SK-N-SH treated with all-trans-retinoic acid at 6 μM for 48 hours (cell line): ENCODE data around the gene SMAGP.

Experiments used
- ATAC-seq: fragments of 200-7000 bp; cut with Tn5 transposase; 3 replicates; pipeline ENCODE4 v1.9.1; 2020; ENCODE audit warnings: mild to moderate bottlenecking, moderate library complexity
- CREB5 ChIP-seq: fragments of 250-450 bp; sonication (Bioruptor Pico); IDR thresholded peaks from 2 replicates; pipeline ENCODE4 v1.5.1; 2020; ENCODE audit warnings: low read depth, mild to moderate bottlenecking, moderate library complexity
- CSDC2 ChIP-seq: fragments of 250-450 bp; sonication (Bioruptor Pico); IDR thresholded peaks from 2 replicates; pipeline ENCODE4 v1.5.0; 2020; ENCODE audit warnings: mild to moderate bottlenecking, moderate library complexity
- CSRNP3 ChIP-seq: fragments of 250-450 bp; sonication (Bioruptor Pico); IDR thresholded peaks from 2 replicates; pipeline ENCODE4 v1.5.1; 2021; ENCODE audit warnings: mild to moderate bottlenecking, moderate library complexity
- ESRRG ChIP-seq: fragments of 250-450 bp; sonication (Bioruptor Pico); IDR thresholded peaks from 2 replicates; pipeline ENCODE4 v1.6.1; 2021; ENCODE audit warnings: mild to moderate bottlenecking
- OSR1 ChIP-seq: fragments of 250-450 bp; sonication (Bioruptor Pico); IDR thresholded peaks from 2 replicates; pipeline ENCODE4 v1.8.0; 2022; ENCODE audit warnings: moderate library complexity, mild to moderate bottlenecking, inconsistent platforms
- PATZ1 ChIP-seq: fragments of 250-450 bp; sonication (Bioruptor Pico); IDR thresholded peaks from 2 replicates; pipeline ENCODE4 v1.8.0; 2020; ENCODE audit warnings: mild to moderate bottlenecking, moderate library complexity, borderline replicate concordance
- POU6F1 ChIP-seq: fragments of 250-450 bp; sonication (Bioruptor Pico); IDR thresholded peaks from 2 replicates; pipeline ENCODE4 v1.8.0; 2021; ENCODE audit warnings: low read depth, mild to moderate bottlenecking, moderate library complexity, borderline replicate concordance
- RARB ChIP-seq: fragments of 250-450 bp; sonication (Bioruptor Pico); IDR thresholded peaks from 2 replicates; pipeline ENCODE4 v1.8.0; 2021; ENCODE audit warnings: mild to moderate bottlenecking, moderate library complexity
- SNAI2 ChIP-seq: fragments of 250-450 bp; sonication (Bioruptor Pico); IDR thresholded peaks from 2 replicates; pipeline ENCODE4 v1.5.0; 2020; ENCODE audit warnings: mild to moderate bottlenecking, moderate library complexity
- TCF4 ChIP-seq: fragments of 250-450 bp; sonication (Bioruptor Pico); IDR thresholded peaks from 2 replicates; pipeline ENCODE4 v1.8.0; 2021; ENCODE audit warnings: mild to moderate bottlenecking, moderate library complexity, borderline replicate concordance
- TOX ChIP-seq: fragments of 250-450 bp; sonication (Bioruptor Pico); IDR thresholded peaks from 2 replicates; pipeline ENCODE4 v1.8.0; 2021; ENCODE audit warnings: mild to moderate bottlenecking, moderate library complexity, borderline replicate concordance
- TSHZ2 ChIP-seq: fragments of 250-450 bp; sonication (Bioruptor Pico); IDR thresholded peaks from 2 replicates; pipeline ENCODE4 v1.5.0; 2020; ENCODE audit warnings: mild to moderate bottlenecking, moderate library complexity
- ZC3H10 ChIP-seq: fragments of 250-450 bp; sonication (Bioruptor Pico); IDR thresholded peaks from 2 replicates; pipeline ENCODE4 v1.5.1; 2021; ENCODE audit warnings: mild to moderate bottlenecking, moderate library complexity
- ZFP3 ChIP-seq: fragments of 250-450 bp; sonication (Bioruptor Pico); IDR thresholded peaks from 2 replicates; pipeline ENCODE4 v1.5.0; 2020; ENCODE audit warnings: mild to moderate bottlenecking, moderate library complexity
- ZFP30 ChIP-seq: fragments of 450-650 bp; formaldehyde crosslinking; IDR thresholded peaks from 2 replicates; pipeline ENCODE4 v1.5.0; 2022; ENCODE audit warnings: mild to moderate bottlenecking, moderate library complexity
- ZNF70 ChIP-seq: fragments of 450-650 bp; formaldehyde crosslinking; IDR thresholded peaks from 2 replicates; pipeline ENCODE4 v1.5.0; 2020; ENCODE audit warnings: mild to moderate bottlenecking, moderate library complexity
- ZNF8 ChIP-seq: fragments of 450-650 bp; formaldehyde crosslinking; IDR thresholded peaks from 2 replicates; pipeline ENCODE4 v1.5.0; 2020; ENCODE audit warnings: mild to moderate bottlenecking, moderate library complexity

SMAGP gene

GRCh38 chr12:51219322-51219721, 50.9 kb downstream of the SMAGP start:
- TF ChIP-seq POU6F1 (CRISPR knock-in tag) = no peak
- TF ChIP-seq, all 23 proteins: peak for 0
- ATAC-seq = no peak

- TF ChIP-seq SNAI2 (no peak), CSDC2 (CRISPR knock-in tag) (no peak), RARB (no peak), ZNF70 (CRISPR knock-in tag) (no peak), POU6F1 (CRISPR knock-in tag) (no peak), TOX (CRISPR knock-in tag) (no peak), CREB5 (CRISPR knock-in tag) (no peak), OSR1 (CRISPR knock-in tag) (no peak)
- peak; percentile 10 for ATAC-seq
Observed at GRCh38 chr12:51218607-51219161, 51.5 kb downstream of the SMAGP start.

- peak; percentile 91 for ATAC-seq
- TF ChIP-seq ZC3H10 (no peak), PATZ1 (CRISPR knock-in tag) (no peak; the same call in 1 of the 2 replicates), CSRNP3 (no peak), ZFP3 (0 out of 2 replicates have a peak, but pooled peaks have one; percentile 40), TCF4 (CRISPR knock-in tag) (no peak), ZFP30 (CRISPR knock-in tag) (no peak), CSDC2 (CRISPR knock-in tag) (no peak), TOX (CRISPR knock-in tag) (no peak), ZNF8 (CRISPR knock-in tag) (no peak)
Observed at GRCh38 chr12:51217968-51218606, 52.1 kb downstream of the SMAGP start, which contains the start of gene POU6F1. Gene POU6F1 (minus strand): TSS chr12:51218062. CDS start chr12:51206836, 11,226 bp downstream.

- peak; percentile 61 for ATAC-seq
- no peak for TF ChIP-seq TSHZ2 (CRISPR knock-in tag)
- TF ChIP-seq ESRRG (CRISPR knock-in tag) = no peak
- TF ChIP-seq PATZ1 (CRISPR knock-in tag) = no peak
- TF ChIP-seq CREB5 (CRISPR knock-in tag) = no peak
- TF ChIP-seq TCF4 (CRISPR knock-in tag) = no peak
Observed at GRCh38 chr12:51217133-51217967, 52.9 kb downstream of the SMAGP start.
